ENCODE data around the gene AHCYL1.
"Not testable (repeated sequence)": the region's sequence is repeated elsewhere in the genome, so short reads cannot be mapped to it uniquely, and the experiment has no call there.

GRCh38 chr1:110030687-110031086 is 46.1 kb downstream of the AHCYL1 start:
- TF ChIP-seq CTCF (IDR thresholded peaks at IDR 0.05; ENCODE audit: insufficient read depth, low read length); POLR2AphosphoS5 (IDR thresholded peaks at IDR 0.05; ENCODE audit: low read depth); REST (IDR thresholded peaks at IDR 0.05; ENCODE audit: insufficient replicate concordance, low read depth); SPI1 (IDR thresholded peaks at IDR 0.05; ENCODE audit: borderline replicate concordance, low read depth); GABPA (IDR thresholded peaks at IDR 0.05; ENCODE audit: low read depth): not testable (repeated sequence)
